Sigmoid colon (tissue), 7 donors: ENCODE data around the gene OR6C76. TPM values are rescaled to one million over a fixed set of nuclear protein-coding genes. Genes with fewer than 3 reads are reported as not detected.

Experiments
- DNase-seq: peaks from one replicate; pipeline ENCODE4 v3.0.0-alpha.2; 2019
- H3K27ac ChIP-seq, 4 donors: fragments of 200-600 bp; sonication (generic); one replicate each; pipeline ENCODE4 v1.5.1; 2016 to 2019; ENCODE audit warnings: mild to moderate bottlenecking in 1 of 4
- H3K27me3 ChIP-seq, 3 donors: fragments of 200-600 bp; sonication (generic); one replicate each; pipeline ENCODE4 v1.5.1; 2019; ENCODE audit warnings: mild to moderate bottlenecking in 1 of 3
- H3K36me3 ChIP-seq, 4 donors: fragments of 200-600 bp; sonication (generic); one replicate each; pipeline ENCODE4 v1.5.1; 2016 to 2019
- H3K4me1 ChIP-seq, 4 donors: fragments of 200-600 bp; sonication (generic); one replicate each; pipeline ENCODE4 v1.5.1; 2017 to 2019
- H3K4me3 ChIP-seq, 4 donors: fragments of 200-600 bp; sonication (generic); one replicate each; pipeline ENCODE4 v1.5.1; 2017 to 2019; ENCODE audit warnings: mild to moderate bottlenecking in 2 of 4, moderate library complexity in 1 of 4
- H3K9me3 ChIP-seq, 4 donors: fragments of 200-600 bp in 3 of 4; sonication (generic) in 3 of 4; one replicate each; pipeline versions ENCODE4 v1.5.1 to v1.6.1; 2013 to 2019
- EP300 ChIP-seq, 4 donors: sonication (generic); formaldehyde crosslinking; IDR thresholded peaks; one replicate each; pipeline ENCODE4 v1.6.1; 2017; ENCODE audit warnings: antibody characterized with exemption in 4 of 4
- POLR2A ChIP-seq, 2 donors: fragments of 450-650 bp; IDR thresholded peaks; one replicate each; pipeline ENCODE4 v1.6.1; 2016; ENCODE audit warnings: antibody characterized with exemption in 2 of 2, mild to moderate bottlenecking in 2 of 2, moderate library complexity in 2 of 2
- POLR2AphosphoS5 ChIP-seq, 4 donors: sonication (generic); formaldehyde crosslinking; IDR thresholded peaks; one replicate each; pipeline ENCODE4 v1.6.1; 2017; ENCODE audit warnings: antibody characterized with exemption in 4 of 4
- WGBS, 2 donors: extraction: QIAGEN DNeasy Blood & Tissue Kit; methylation state at CpG; one replicate each; pipeline ENCODE4 v1.1.7; 2013; 5-methylcytosine and 5-hydroxymethylcytosine counted together
- intact Hi-C: fragments of 100-400 bp; cut with DNase I; formaldehyde crosslinking; loops from one replicate; pipeline ENCODE4 v1.15.1; 2023
- polyA plus RNA-seq, 3 donors: library from polyadenylated mRNA; stranded (reverse); fragments of 200-250 nt; gene quantifications; one replicate each; pipeline ENCODE4 v1.2.3, GENCODE V29; 2013
- total RNA-seq, 4 donors: library from RNA; depleted of rRNA; stranded (reverse); fragments of >200 nt; gene quantifications; one replicate each; pipeline ENCODE4 v1.1.0, GENCODE V29; 2016
- TF ChIP-seq, protein P1 (sequence below), 4 experiments: fragments of 450-650 bp in 3 of 4; fragments of 200-600 bp in 1 of 4; IDR thresholded peaks; one replicate each; pipeline ENCODE4 v1.5.1; 2016 to 2019; ENCODE audit warnings: antibody characterized with exemption in 4 of 4, mild to moderate bottlenecking in 3 of 4, moderate library complexity in 2 of 4
- donor health status: healthy with polysubstance abuse.
- donor health status: Bipolar disorder and iron deficiency.
- donor health status: healthy.

OR6C76 gene
- total RNA-seq (not detected), polyA plus RNA-seq (not detected)

DNA sequence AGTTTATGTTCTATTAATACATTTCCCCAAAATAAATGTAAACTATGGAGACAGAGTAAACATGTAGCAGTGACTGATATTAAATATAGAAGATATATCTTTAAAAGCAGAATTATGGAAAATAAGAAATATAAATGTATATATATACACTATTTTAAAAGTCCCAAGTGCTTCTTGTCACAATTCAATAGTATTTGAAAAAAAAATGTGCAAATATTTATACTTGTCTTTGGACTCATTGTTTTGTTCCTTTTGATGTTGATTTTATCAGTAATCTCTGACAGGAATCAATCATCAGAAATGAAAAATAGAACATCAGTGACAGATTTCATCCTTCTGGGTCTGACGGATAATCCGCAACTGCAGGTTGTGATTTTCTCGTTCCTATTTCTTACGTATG, at the start of gene OR6C76:
Gene OR6C76 (plus strand): TSS at position 301 of the 400 bp plus-strand sequence. CDS start 0 bp downstream, at position 301.
- no peak within 1 kb of the TSS for H3K4me3 ChIP-seq
- H3K4me1 ChIP-seq, result no peaks in the 10 kb centered on the region
- H3K27ac ChIP-seq, result no peak within 1 kb of the TSS
- no peaks in the 10 kb centered on the region for H3K27me3 ChIP-seq
- intact Hi-C loops, result no loop called here
- WGBS, 2 donors, result 87 to 91% methylated on average over 4 of the region's 4 CpGs
- no peaks in the 10 kb centered on the region for H3K36me3 ChIP-seq
- TF ChIP-seq POLR2A (IDR thresholded peaks at IDR 0.05) (no peak), EP300 (IDR thresholded peaks at IDR 0.05) (no peak), POLR2AphosphoS5 (IDR thresholded peaks at IDR 0.05) (no peak)
- TF ChIP-seq, protein P1, sequence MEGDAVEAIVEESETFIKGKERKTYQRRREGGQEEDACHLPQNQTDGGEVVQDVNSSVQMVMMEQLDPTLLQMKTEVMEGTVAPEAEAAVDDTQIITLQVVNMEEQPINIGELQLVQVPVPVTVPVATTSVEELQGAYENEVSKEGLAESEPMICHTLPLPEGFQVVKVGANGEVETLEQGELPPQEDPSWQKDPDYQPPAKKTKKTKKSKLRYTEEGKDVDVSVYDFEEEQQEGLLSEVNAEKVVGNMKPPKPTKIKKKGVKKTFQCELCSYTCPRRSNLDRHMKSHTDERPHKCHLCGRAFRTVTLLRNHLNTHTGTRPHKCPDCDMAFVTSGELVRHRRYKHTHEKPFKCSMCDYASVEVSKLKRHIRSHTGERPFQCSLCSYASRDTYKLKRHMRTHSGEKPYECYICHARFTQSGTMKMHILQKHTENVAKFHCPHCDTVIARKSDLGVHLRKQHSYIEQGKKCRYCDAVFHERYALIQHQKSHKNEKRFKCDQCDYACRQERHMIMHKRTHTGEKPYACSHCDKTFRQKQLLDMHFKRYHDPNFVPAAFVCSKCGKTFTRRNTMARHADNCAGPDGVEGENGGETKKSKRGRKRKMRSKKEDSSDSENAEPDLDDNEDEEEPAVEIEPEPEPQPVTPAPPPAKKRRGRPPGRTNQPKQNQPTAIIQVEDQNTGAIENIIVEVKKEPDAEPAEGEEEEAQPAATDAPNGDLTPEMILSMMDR (IDR thresholded peaks at IDR 0.05), result no peak
- no peaks in the 10 kb centered on the region for H3K9me3 ChIP-seq
- DNase-seq, result no peak

DNA sequence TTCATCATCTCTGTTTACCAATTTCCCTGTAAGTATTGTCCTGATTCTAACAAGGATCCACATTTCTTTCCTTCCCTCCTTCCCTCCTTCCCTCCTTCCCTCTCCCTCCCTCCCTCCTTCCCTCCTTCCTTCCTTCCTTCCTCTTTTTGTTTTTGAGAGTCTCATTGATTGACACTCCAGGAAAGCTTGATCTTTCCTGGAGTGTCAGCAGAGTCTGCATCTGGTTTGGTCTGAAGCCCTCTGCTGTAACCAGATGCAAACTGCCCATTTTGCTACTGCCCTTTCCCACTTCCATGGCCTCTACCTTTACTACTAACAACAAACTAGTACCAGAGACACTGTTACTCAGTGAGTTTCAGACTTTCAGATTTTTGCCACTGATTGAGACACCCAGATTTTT, 40.2 kb upstream of the OR6C76 start:
- no peaks in the 10 kb centered on the region for H3K36me3 ChIP-seq
- no peak for DNase-seq
- TF ChIP-seq POLR2AphosphoS5 (IDR thresholded peaks at IDR 0.05), result no peak
- TF ChIP-seq EP300 (IDR thresholded peaks at IDR 0.05), result no peak
- no peak for TF ChIP-seq POLR2A (IDR thresholded peaks at IDR 0.05)
- TF ChIP-seq, protein P1 (IDR thresholded peaks at IDR 0.05), result no peak
- H3K4me1 ChIP-seq, result no peaks in the 10 kb centered on the region
- no peaks in the 10 kb centered on the region for H3K9me3 ChIP-seq
- H3K27ac ChIP-seq, result no peak overlapping the region
- intact Hi-C loops, result no loop called here
- no peaks in the 10 kb centered on the region for H3K27me3 ChIP-seq
- no peak overlapping the region for H3K4me3 ChIP-seq

DNA sequence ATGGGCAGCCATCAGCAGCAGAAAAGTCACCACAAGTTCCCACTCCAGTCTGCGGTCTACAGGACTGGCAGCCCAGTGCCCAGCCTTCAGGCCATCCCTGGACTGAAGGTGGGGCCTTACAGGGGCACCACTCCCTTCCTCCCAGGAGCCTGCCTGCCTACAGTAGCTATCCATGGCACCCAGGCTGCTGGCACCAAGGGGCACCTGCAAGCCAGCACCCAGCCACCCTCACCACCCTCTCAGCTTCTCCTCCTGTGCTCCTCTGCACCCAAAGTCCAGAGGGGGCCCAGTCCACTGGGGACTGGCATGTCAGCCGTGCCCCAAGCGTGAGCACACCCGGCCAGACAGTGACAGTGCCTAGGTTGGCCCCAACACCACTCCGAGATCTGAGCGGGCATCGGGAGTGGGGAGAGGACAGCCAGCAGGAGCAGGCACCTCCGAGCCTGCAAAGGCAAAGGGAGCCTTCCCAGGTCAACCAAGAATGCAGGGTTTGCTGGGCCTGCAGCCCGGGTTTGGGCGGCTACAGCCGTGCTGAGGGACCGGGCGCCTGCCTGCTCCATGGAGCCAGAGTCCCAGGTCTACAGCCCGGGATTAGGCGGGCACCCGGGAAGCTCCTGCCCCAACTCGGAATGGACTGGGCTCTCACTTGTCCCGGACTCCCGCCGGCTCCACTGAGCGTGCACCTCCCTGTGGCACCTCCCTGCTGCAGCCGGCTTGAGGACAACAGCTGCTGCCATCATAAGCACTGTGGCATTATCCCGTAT, 33.8 kb upstream of the OR6C76 start:
- Histone ChIP-seq H3K4me3 (no peak overlapping the region), H3K27ac (no peak overlapping the region), H3K36me3 (no peaks in the 10 kb centered on the region), H3K27me3 (no peaks in the 10 kb centered on the region), H3K4me1 (no peaks in the 10 kb centered on the region), H3K9me3 (no peaks in the 10 kb centered on the region)
- DNase-seq, result no peak
- 91 to 93% methylated on average over 23 of the region's 23 CpGs for whole genome bisulfite sequencing, 2 donors
- intact Hi-C loops, result no loop called here
- no peak for TF ChIP-seq POLR2A (IDR thresholded peaks at IDR 0.05)
- TF ChIP-seq, protein P1 (IDR thresholded peaks at IDR 0.05), result no peak
- no peak for TF ChIP-seq POLR2AphosphoS5 (IDR thresholded peaks at IDR 0.05)
- no peak for TF ChIP-seq EP300 (IDR thresholded peaks at IDR 0.05)

DNA sequence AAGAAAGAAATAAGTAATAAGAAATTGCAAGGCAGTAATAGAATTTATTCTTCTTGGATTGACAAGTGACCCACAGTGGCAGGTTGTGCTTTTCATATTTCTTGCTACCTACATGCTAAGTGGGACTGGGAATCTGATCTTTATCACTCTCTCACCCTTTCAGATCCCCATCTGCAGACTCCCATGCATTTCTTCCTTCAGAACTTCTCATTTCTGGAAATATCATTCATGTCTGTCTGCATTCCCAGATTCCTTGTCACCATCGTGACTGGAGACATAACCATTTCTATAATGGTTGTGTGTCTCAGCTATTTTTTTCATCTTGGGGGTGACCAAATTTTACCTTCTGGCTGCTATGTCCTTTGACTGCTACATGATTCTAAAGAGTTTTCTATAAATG, 29.7 kb upstream of the OR6C76 start:
- no peak overlapping the region for H3K4me3 ChIP-seq
- intact Hi-C loops, result no loop called here
- DNase-seq, result no peak
- WGBS, 2 donors, result 70 to 81% methylated on average over 1 of the region's 1 CpG
- no peaks in the 10 kb centered on the region for H3K36me3 ChIP-seq
- no peaks in the 10 kb centered on the region for H3K4me1 ChIP-seq
- no peaks in the 10 kb centered on the region for H3K27me3 ChIP-seq
- no peak for TF ChIP-seq EP300 (IDR thresholded peaks at IDR 0.05)
- TF ChIP-seq, protein P1 (IDR thresholded peaks at IDR 0.05), result no peak
- no peak for TF ChIP-seq POLR2AphosphoS5 (IDR thresholded peaks at IDR 0.05)
- no peak for TF ChIP-seq POLR2A (IDR thresholded peaks at IDR 0.05)
- no peak overlapping the region for H3K27ac ChIP-seq
- no peaks in the 10 kb centered on the region for H3K9me3 ChIP-seq

DNA sequence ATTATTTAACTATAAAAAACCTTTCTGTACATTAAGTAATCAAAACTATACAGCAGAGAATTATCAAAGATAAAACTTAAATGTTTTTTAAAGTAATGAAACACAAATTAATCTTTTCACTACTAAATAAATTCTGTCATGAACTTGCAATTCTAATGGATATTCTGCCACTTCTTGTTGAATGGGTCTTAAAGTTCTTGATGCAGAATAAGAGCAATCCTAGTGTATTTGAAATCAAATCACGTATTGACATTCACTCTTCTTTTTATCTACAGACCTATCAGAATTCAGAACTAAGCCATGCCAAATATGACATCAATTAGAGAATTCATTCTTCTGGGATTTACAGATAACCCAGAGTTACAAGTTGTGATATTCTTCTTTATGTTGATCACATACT, 25.8 kb upstream of the OR6C76 start, which contains the start of gene OR6C65:
Gene OR6C65 (plus strand): TSS at position 301 of the 400 bp plus-strand sequence. CDS start 0 bp downstream, at position 301.
- H3K4me3 ChIP-seq, result no peak within 1 kb of the TSS
- H3K27me3 ChIP-seq, result no peaks in the 10 kb centered on the region
- TF ChIP-seq, protein P1 (IDR thresholded peaks at IDR 0.05), result no peak
- TF ChIP-seq EP300 (IDR thresholded peaks at IDR 0.05) (no peak), POLR2AphosphoS5 (IDR thresholded peaks at IDR 0.05) (no peak), POLR2A (IDR thresholded peaks at IDR 0.05) (no peak)
- H3K36me3 ChIP-seq, result no peaks in the 10 kb centered on the region
- no peaks in the 10 kb centered on the region for H3K4me1 ChIP-seq
- WGBS, 2 donors, result 91 to 96% methylated on average over 1 of the region's 1 CpG
- H3K27ac ChIP-seq, result no peak within 1 kb of the TSS
- no peaks in the 10 kb centered on the region for H3K9me3 ChIP-seq
- no peak for DNase-seq
- intact Hi-C loops, result no loop called here
